ENCODE measurements around the gene WSCD2.

Gene WSCD2

GRCh38 chr12:108190529-108190928 lies 61.4 kb downstream of the WSCD2 start:
- TF ChIP-seq GABPA (IDR thresholded peaks at IDR 0.05; ENCODE audit: low read depth), result no peak
- no peak for TF ChIP-seq CTCF (IDR thresholded peaks at IDR 0.05; ENCODE audit: insufficient read depth, low read length)
- no peak for TF ChIP-seq SPI1 (IDR thresholded peaks at IDR 0.05; ENCODE audit: borderline replicate concordance, low read depth)
- no peak for TF ChIP-seq POLR2AphosphoS5 (IDR thresholded peaks at IDR 0.05; ENCODE audit: low read depth)
- no peak for TF ChIP-seq REST (IDR thresholded peaks at IDR 0.05; ENCODE audit: insufficient replicate concordance, low read depth)
- no peak overlapping the region for H3K27ac ChIP-seq (replicated peaks)
- H3K4me3 ChIP-seq (replicated peaks; ENCODE audit: insufficient read depth, low read length), result no peak overlapping the region
- DNase-seq (ENCODE audit: low read depth in 1 of 2, low spot score in 1 of 2), result no peak
- no peaks in the 10 kb centered on the region for H3K27me3 ChIP-seq (ENCODE audit: insufficient read depth, poor library complexity, severe bottlenecking)

GRCh38 chr12:108191086-108191485 lies 62.0 kb downstream of the WSCD2 start:
- Histone ChIP-seq H3K27me3 (ENCODE audit: insufficient read depth, poor library complexity, severe bottlenecking) (no peaks in the 10 kb centered on the region), H3K27ac (replicated peaks) (no peak overlapping the region), H3K4me3 (replicated peaks; ENCODE audit: insufficient read depth, low read length) (no peak overlapping the region)
- TF ChIP-seq GABPA (IDR thresholded peaks at IDR 0.05; ENCODE audit: low read depth) (no peak), CTCF (IDR thresholded peaks at IDR 0.05; ENCODE audit: insufficient read depth, low read length) (no peak), REST (IDR thresholded peaks at IDR 0.05; ENCODE audit: insufficient replicate concordance, low read depth) (no peak), SPI1 (IDR thresholded peaks at IDR 0.05; ENCODE audit: borderline replicate concordance, low read depth) (no peak), POLR2AphosphoS5 (IDR thresholded peaks at IDR 0.05; ENCODE audit: low read depth) (no peak)
- no peak for DNase-seq (ENCODE audit: low read depth in 1 of 2, low spot score in 1 of 2)

GRCh38 chr12:108191938-108192337 lies 62.9 kb downstream of the WSCD2 start:
- no peak for DNase-seq (ENCODE audit: low read depth in 1 of 2, low spot score in 1 of 2)
- TF ChIP-seq SPI1 (IDR thresholded peaks at IDR 0.05; ENCODE audit: borderline replicate concordance, low read depth) (no peak), REST (IDR thresholded peaks at IDR 0.05; ENCODE audit: insufficient replicate concordance, low read depth) (no peak), CTCF (IDR thresholded peaks at IDR 0.05; ENCODE audit: insufficient read depth, low read length) (no peak), POLR2AphosphoS5 (IDR thresholded peaks at IDR 0.05; ENCODE audit: low read depth) (no peak), GABPA (IDR thresholded peaks at IDR 0.05; ENCODE audit: low read depth) (no peak)
- Histone ChIP-seq H3K27ac (replicated peaks) (no peak overlapping the region), H3K27me3 (ENCODE audit: insufficient read depth, poor library complexity, severe bottlenecking) (no peaks in the 10 kb centered on the region), H3K4me3 (replicated peaks; ENCODE audit: insufficient read depth, low read length) (no peak overlapping the region)

All from HL-60 (cell line).